ENCODE results near the gene LEP.

GRCh38 chr7:128265156-128265905, 24.3 kb downstream of the LEP start:
- TF ChIP-seq CTCF (IDR thresholded peaks at IDR 0.05; ENCODE audit: low read depth, low read length, missing input control) = no peak
- TF ChIP-seq TAF1 (conservative IDR thresholded peaks at IDR 0.05) = no peak
- no peak for TF ChIP-seq ATF3 (IDR thresholded peaks at IDR 0.05)
- no peak for TF ChIP-seq JUND (IDR thresholded peaks at IDR 0.05)
- no peak for TF ChIP-seq MAX (IDR thresholded peaks at IDR 0.05)

All from liver (tissue), 3 donors.